HCT116 (cell line): ENCODE measurements around the gene FSTL4. TPM values are rescaled to one million over a fixed set of nuclear protein-coding genes. Genes with fewer than 3 reads are reported as not detected.

ENCODE experiments used
- ATAC-seq: fragments of 200-7000 bp; cut with Tn5 transposase; 2 replicates; pipeline ENCODE4 v1.9.1; 2020; ENCODE audit warnings: mild to moderate bottlenecking, moderate library complexity
- BruUV-seq: library from RNA; stranded (reverse); fragments of 400-500 nt; replicated peaks from 2 replicates; lab custom pipeline; 2021; lab: Mats Ljungman, UMichigan
- CTCF ChIA-PET: fragments of 300-600 bp; sonication (Branson Sonifier 250); formaldehyde crosslinking; loops from one replicate; lab custom pipeline; 2021; ENCODE audit warnings: antibody characterized with exemption; lab: Charles Lee
- POLR2A ChIA-PET: fragments of 300-600, 350-600 bp; sonication (Branson Sonifier 250); formaldehyde crosslinking; loops from one replicate; lab custom pipeline; 2021; ENCODE audit warnings: antibody characterized with exemption; lab: Charles Lee
- RAD21 ChIA-PET, 2 experiments: fragments of 300-600 bp; sonication (Branson Sonifier 250); formaldehyde crosslinking; loops; one replicate each; lab custom pipeline; 2023; ENCODE audit warnings: low total read pairs in 2 of 2; ENCODE audit not compliant: uncharacterized antibody in 2 of 2, unreplicated experiment in 2 of 2, low non-redundant PET in 1 of 2; lab: Charles Lee
- DNase-seq: peaks from one replicate; pipeline ENCODE4 v3.0.0-alpha.2; 2010; ENCODE audit warnings: low read depth, low spot score
- H2AFZ ChIP-seq: fragments of 200-600 bp; shearing (Covaris generic), sonication (generic); 2 replicates; pipeline ENCODE4 v1.6.1; 2017; ENCODE audit warnings: low read depth, mixed run types, mixed read lengths, antibody characterized with exemption, low read length; ENCODE audit not compliant: poor library complexity, severe bottlenecking
- H3K27ac ChIP-seq: 2 replicates; pipeline ENCODE4 v1.5.1; 2012; ENCODE audit warnings: low read depth, low read length
- H3K27me3 ChIP-seq: fragments of 200-600 bp; sonication (generic); 2 replicates; pipeline ENCODE4 v1.6.1; 2016; ENCODE audit warnings: mixed run types, low read length, mixed read lengths; ENCODE audit not compliant: insufficient read depth
- H3K36me3 ChIP-seq, 2 experiments: fragments of 200-500 bp in 1 of 2; fragments of 200-600 bp in 1 of 2; sonication (Bioruptor generic) in 1 of 2; sonication (generic) in 1 of 2; 2 replicates each; pipeline versions ENCODE4 v1.5.1 to v1.6.1; 2014 to 2016; ENCODE audit warnings: low read length in 2 of 2, inconsistent platforms in 1 of 2, mixed read lengths in 1 of 2, mixed run types in 1 of 2; ENCODE audit not compliant: insufficient read depth in 2 of 2, control insufficient read depth in 1 of 2
- H3K4me1 ChIP-seq, 2 experiments: fragments of 200-600 bp in 1 of 2; sonication (generic) in 1 of 2; 2 replicates each; pipeline versions ENCODE4 v1.5.1 to v1.6.1; 2012 to 2017; ENCODE audit warnings: low read length in 2 of 2, inconsistent platforms in 1 of 2, mild to moderate bottlenecking in 1 of 2, mixed read lengths in 1 of 2, mixed run types in 1 of 2, moderate library complexity in 1 of 2; ENCODE audit not compliant: insufficient read depth in 2 of 2, control insufficient read depth in 1 of 2
- H3K4me2 ChIP-seq: fragments of 200-600 bp; sonication (generic); 2 replicates; pipeline ENCODE4 v1.6.1; 2017; ENCODE audit warnings: mixed run types, low read length, mixed read lengths
- H3K4me3 ChIP-seq, 2 experiments: fragments of 200-600 bp in 1 of 2; sonication (generic) in 1 of 2; replicated peaks in 1 of 2; 2 replicates each; pipeline ENCODE4 v1.5.1; 2011 to 2016; ENCODE audit warnings: low read length in 2 of 2, control low read depth in 1 of 2, low read depth in 1 of 2, mild to moderate bottlenecking in 1 of 2, mixed read lengths in 1 of 2, mixed run types in 1 of 2
- H3K79me2 ChIP-seq: fragments of 200-600 bp; sonication (generic); 2 replicates; pipeline ENCODE4 v1.6.1; 2017; ENCODE audit warnings: mild to moderate bottlenecking, mixed run types, low read length, moderate library complexity, mixed read lengths; ENCODE audit not compliant: insufficient read depth
- H3K9ac ChIP-seq: fragments of 200-600 bp; sonication (generic); 2 replicates; pipeline ENCODE4 v1.6.1; 2016; ENCODE audit warnings: low read length, mixed read lengths
- H3K9me2 ChIP-seq: fragments of 200-600 bp; sonication (generic), shearing (Covaris generic); 2 replicates; pipeline ENCODE4 v1.6.1; 2017; ENCODE audit warnings: mixed run types, mild to moderate bottlenecking, moderate library complexity; ENCODE audit not compliant: insufficient read depth
- H3K9me3 ChIP-seq, 2 experiments: fragments of 200-500 bp in 1 of 2; fragments of 200-600 bp in 1 of 2; sonication (Bioruptor generic) in 1 of 2; sonication (generic) in 1 of 2; 2 replicates each; pipeline ENCODE4 v1.6.1; 2014 to 2017; ENCODE audit warnings: low read length in 2 of 2, mixed read lengths in 2 of 2, inconsistent platforms in 1 of 2, low read depth in 1 of 2, mild to moderate bottlenecking in 1 of 2, mixed run types in 1 of 2, moderate library complexity in 1 of 2; ENCODE audit not compliant: control insufficient read depth in 1 of 2, insufficient read depth in 1 of 2
- H4K20me1 ChIP-seq: fragments of 200-600 bp; sonication (generic), shearing (Covaris generic); 2 replicates; pipeline ENCODE4 v1.6.1; 2017; ENCODE audit warnings: mixed run types, mild to moderate bottlenecking, moderate library complexity; ENCODE audit not compliant: insufficient read depth
- CBX3 ChIP-seq: IDR thresholded peaks from 2 replicates; pipeline ENCODE4 v1.6.1; 2012; ENCODE audit warnings: low read depth
- CEBPB ChIP-seq: IDR thresholded peaks from 2 replicates; pipeline ENCODE4 v1.6.1; 2012; ENCODE audit warnings: low read depth
- EZH2 ChIP-seq: fragments of 200-600 bp; sonication (generic); IDR thresholded peaks from 2 replicates; pipeline ENCODE4 v1.6.1; 2017; ENCODE audit warnings: antibody characterized with exemption, mixed run types
- EZH2phosphoT487 ChIP-seq: fragments of 200-600 bp; IDR thresholded peaks from 2 replicates; pipeline ENCODE4 v1.6.1; 2018; ENCODE audit warnings: antibody characterized with exemption, borderline replicate concordance
- FOSL1 ChIP-seq: IDR thresholded peaks from 2 replicates; pipeline ENCODE4 v1.6.1; 2012; ENCODE audit warnings: low read depth
- POLR2A ChIP-seq: IDR thresholded peaks from 2 replicates; pipeline ENCODE4 v1.7.0; 2011; ENCODE audit warnings: borderline replicate concordance; ENCODE audit not compliant: insufficient read depth, insufficient read length; ENCODE audit errors: extremely low read depth
- POLR2AphosphoS5 ChIP-seq: IDR thresholded peaks from 2 replicates; pipeline ENCODE4 v1.6.1; 2011; ENCODE audit warnings: mild to moderate bottlenecking, low read depth, low read length, moderate library complexity
- RAD21 ChIP-seq: IDR thresholded peaks from 2 replicates; pipeline ENCODE4 v1.6.1; 2012; ENCODE audit warnings: low read depth, mild to moderate bottlenecking
- SP1 ChIP-seq: IDR thresholded peaks from 2 replicates; pipeline ENCODE4 v1.6.1; 2012; ENCODE audit warnings: low read depth
- SRF ChIP-seq: IDR thresholded peaks from 2 replicates; pipeline ENCODE4 v1.6.1; 2012; ENCODE audit warnings: low read depth
- YY1 ChIP-seq: IDR thresholded peaks from 2 replicates; pipeline ENCODE4 v1.6.1; 2011; ENCODE audit warnings: low read length, low read depth, moderate library complexity, mild to moderate bottlenecking; ENCODE audit not compliant: insufficient replicate concordance; ENCODE audit errors: extremely low read depth
- ZFX ChIP-seq: fragments of 450-650 bp; IDR thresholded peaks from 2 replicates; pipeline ENCODE4 v1.6.1; 2017
- intact Hi-C: fragments of 100-400 bp; cut with micrococcal nuclease; formaldehyde crosslinking; loops from 2 replicates; pipeline ENCODE4 v1.10.0; 2022
- total RNA-seq: library from RNA; stranded (reverse); gene quantifications from one replicate; pipeline ENCODE4 v1.2.1, GENCODE V29; 2021; ENCODE audit not compliant: unreplicated experiment
- TF ChIP-seq, protein P1 (sequence below): IDR thresholded peaks from 2 replicates; pipeline ENCODE4 v1.6.1; 2011; ENCODE audit warnings: mild to moderate bottlenecking, low read length, moderate library complexity; ENCODE audit not compliant: insufficient replicate concordance; ENCODE audit errors: extremely low read depth
- TF ChIP-seq, protein P2 (sequence below): IDR thresholded peaks from 2 replicates; pipeline ENCODE4 v1.6.1; 2012
- TF ChIP-seq, protein P3 (sequence below), 3 experiments: fragments of 200-600 bp in 1 of 3; sonication (generic) in 1 of 3; IDR thresholded peaks in 2 of 3; conservative IDR thresholded peaks in 1 of 3; 2 replicates each; pipeline ENCODE4 v1.5.1; 2012 to 2017; ENCODE audit warnings: low read depth in 2 of 3, low read length in 2 of 3, antibody characterized with exemption in 1 of 3, borderline replicate concordance in 1 of 3, control low read depth in 1 of 3, mild to moderate bottlenecking in 1 of 3, mixed read lengths in 1 of 3, mixed run types in 1 of 3, moderate library complexity in 1 of 3; ENCODE audit not compliant: insufficient read depth in 1 of 3

FSTL4 gene
- total RNA-seq, 1 experiment from 2014 or later: 0.37 TPM

- no peaks in the 10 kb centered on the region for H3K9me2 ChIP-seq
- H4K20me1 ChIP-seq: no peaks in the 10 kb centered on the region
- DNase-seq: no peak
- H3K9me3 ChIP-seq: no peaks in the 10 kb centered on the region
- H3K4me1 ChIP-seq: no peaks in the 10 kb centered on the region
- no peak for TF ChIP-seq CBX3
- no peak for TF ChIP-seq POLR2AphosphoS5
- TF ChIP-seq, protein P1, sequence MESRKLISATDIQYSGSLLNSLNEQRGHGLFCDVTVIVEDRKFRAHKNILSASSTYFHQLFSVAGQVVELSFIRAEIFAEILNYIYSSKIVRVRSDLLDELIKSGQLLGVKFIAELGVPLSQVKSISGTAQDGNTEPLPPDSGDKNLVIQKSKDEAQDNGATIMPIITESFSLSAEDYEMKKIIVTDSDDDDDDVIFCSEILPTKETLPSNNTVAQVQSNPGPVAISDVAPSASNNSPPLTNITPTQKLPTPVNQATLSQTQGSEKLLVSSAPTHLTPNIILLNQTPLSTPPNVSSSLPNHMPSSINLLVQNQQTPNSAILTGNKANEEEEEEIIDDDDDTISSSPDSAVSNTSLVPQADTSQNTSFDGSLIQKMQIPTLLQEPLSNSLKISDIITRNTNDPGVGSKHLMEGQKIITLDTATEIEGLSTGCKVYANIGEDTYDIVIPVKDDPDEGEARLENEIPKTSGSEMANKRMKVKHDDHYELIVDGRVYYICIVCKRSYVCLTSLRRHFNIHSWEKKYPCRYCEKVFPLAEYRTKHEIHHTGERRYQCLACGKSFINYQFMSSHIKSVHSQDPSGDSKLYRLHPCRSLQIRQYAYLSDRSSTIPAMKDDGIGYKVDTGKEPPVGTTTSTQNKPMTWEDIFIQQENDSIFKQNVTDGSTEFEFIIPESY: no peak
- no peak for ATAC-seq
- ChIA-PET RAD21 (no interaction called here), POLR2A (no interaction called here), CTCF (interaction anchor here (1.2 to 2.2 kb wide), 2 partner anchors 8 to 10 kb away, joined by 4 to 6 read pairs; no protein-coding TSS in a partner anchor)
- H3K9ac ChIP-seq: no peak overlapping the region
- no TSS peak for BruUV-seq
- H3K4me2 ChIP-seq: no peak overlapping the region
- no peaks in the 10 kb centered on the region for H3K79me2 ChIP-seq
- H3K4me3 ChIP-seq: no peak overlapping the region
- peaks cover 37% of the 10 kb centered on the region for H3K27me3 ChIP-seq
- no peaks in the 10 kb centered on the region for H3K36me3 ChIP-seq
- no peak overlapping the region for H3K27ac ChIP-seq
- intact Hi-C loops: no loop called here
- no peak overlapping the region for H2AFZ ChIP-seq
Measured at GRCh38 chr5:133415906-133416305, 196.4 kb downstream of the FSTL4 start.

- no peaks in the 10 kb centered on the region for H3K4me1 ChIP-seq
- peaks cover 37% of the 10 kb centered on the region for H3K27me3 ChIP-seq
- no peaks in the 10 kb centered on the region for H3K36me3 ChIP-seq
- no peak overlapping the region for H3K4me2 ChIP-seq
- ChIA-PET POLR2A (no interaction called here), RAD21 (no interaction called here), CTCF (interaction anchor here (1.2 to 2.2 kb wide), 2 partner anchors 8 to 10 kb away, joined by 4 to 6 read pairs; no protein-coding TSS in a partner anchor)
- H3K27ac ChIP-seq: no peak overlapping the region
- no peaks in the 10 kb centered on the region for H4K20me1 ChIP-seq
- no peaks in the 10 kb centered on the region for H3K9me2 ChIP-seq
- H3K9ac ChIP-seq: no peak overlapping the region
- BruUV-seq: no TSS peak
- no peak for DNase-seq
- intact Hi-C loops: no loop called here
- no peak overlapping the region for H2AFZ ChIP-seq
- H3K4me3 ChIP-seq: no peak overlapping the region
- ATAC-seq: no peak
- no peaks in the 10 kb centered on the region for H3K79me2 ChIP-seq
- no peaks in the 10 kb centered on the region for H3K9me3 ChIP-seq
- no peak for TF ChIP-seq SRF
- TF ChIP-seq FOSL1: no peak
- TF ChIP-seq YY1: no peak
- TF ChIP-seq, protein P2, sequence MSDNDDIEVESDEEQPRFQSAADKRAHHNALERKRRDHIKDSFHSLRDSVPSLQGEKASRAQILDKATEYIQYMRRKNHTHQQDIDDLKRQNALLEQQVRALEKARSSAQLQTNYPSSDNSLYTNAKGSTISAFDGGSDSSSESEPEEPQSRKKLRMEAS: no peak
- no peak for TF ChIP-seq CEBPB
- no peak for TF ChIP-seq POLR2AphosphoS5
- no peak for TF ChIP-seq EZH2phosphoT487
- no peak for TF ChIP-seq SP1
- no peak for TF ChIP-seq EZH2
- no peak for TF ChIP-seq RAD21
- no peak for TF ChIP-seq POLR2A
- TF ChIP-seq, protein P3, sequence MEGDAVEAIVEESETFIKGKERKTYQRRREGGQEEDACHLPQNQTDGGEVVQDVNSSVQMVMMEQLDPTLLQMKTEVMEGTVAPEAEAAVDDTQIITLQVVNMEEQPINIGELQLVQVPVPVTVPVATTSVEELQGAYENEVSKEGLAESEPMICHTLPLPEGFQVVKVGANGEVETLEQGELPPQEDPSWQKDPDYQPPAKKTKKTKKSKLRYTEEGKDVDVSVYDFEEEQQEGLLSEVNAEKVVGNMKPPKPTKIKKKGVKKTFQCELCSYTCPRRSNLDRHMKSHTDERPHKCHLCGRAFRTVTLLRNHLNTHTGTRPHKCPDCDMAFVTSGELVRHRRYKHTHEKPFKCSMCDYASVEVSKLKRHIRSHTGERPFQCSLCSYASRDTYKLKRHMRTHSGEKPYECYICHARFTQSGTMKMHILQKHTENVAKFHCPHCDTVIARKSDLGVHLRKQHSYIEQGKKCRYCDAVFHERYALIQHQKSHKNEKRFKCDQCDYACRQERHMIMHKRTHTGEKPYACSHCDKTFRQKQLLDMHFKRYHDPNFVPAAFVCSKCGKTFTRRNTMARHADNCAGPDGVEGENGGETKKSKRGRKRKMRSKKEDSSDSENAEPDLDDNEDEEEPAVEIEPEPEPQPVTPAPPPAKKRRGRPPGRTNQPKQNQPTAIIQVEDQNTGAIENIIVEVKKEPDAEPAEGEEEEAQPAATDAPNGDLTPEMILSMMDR (IDR thresholded peaks at IDR 0.05 in 2 of 3, conservative IDR thresholded peaks at IDR 0.05 in 1 of 3; ENCODE audit: borderline replicate concordance in 1 of 3, insufficient read depth in 1 of 3, low read depth in 2 of 3, low read length in 2 of 3): no peak
- no peak for TF ChIP-seq ZFX
- TF ChIP-seq, protein P1: no peak
Measured at GRCh38 chr5:133415506-133415905, 196.8 kb downstream of the FSTL4 start.
